SK-N-SH (cell line): ENCODE data around the gene AMFR. TPM values are rescaled to one million over a fixed set of nuclear protein-coding genes. Genes with fewer than 3 reads are reported as not detected.

Experiments
- CTCF ChIA-PET: fragments of 300-600, 350-600 bp; formaldehyde crosslinking; extraction: SDS; loops from one replicate; lab custom pipeline; 2021; lab: Yijun Ruan, JAX
- POLR2A ChIA-PET: fragments of 350-600 bp; sonication (Branson Sonifier 250); formaldehyde crosslinking; extraction: SDS; loops from one replicate; lab custom pipeline; 2020; ENCODE audit warnings: antibody characterized with exemption, inconsistent platforms; lab: Yijun Ruan, JAX
- DNase-seq: peaks from one replicate; pipeline ENCODE4 v3.0.0; 2012
- H2AFZ ChIP-seq: fragments of 200-600 bp; sonication (generic); 2 replicates; pipeline ENCODE4 v1.8.1; 2016; ENCODE audit warnings: antibody characterized with exemption, mild to moderate bottlenecking, low read depth
- H3F3A ChIP-seq: fragments of 200-600 bp; sonication (generic); replicated peaks from 2 replicates; pipeline ENCODE3; 2016; ENCODE audit warnings: antibody characterized with exemption, mild to moderate bottlenecking; ENCODE audit not compliant: insufficient read depth
- H3K27ac ChIP-seq, 2 experiments: fragments of 200-500 bp in 1 of 2; fragments of 200-600 bp in 1 of 2; sonication (Bioruptor generic) in 1 of 2; sonication (generic), shearing (Covaris generic) in 1 of 2; 2 replicates each; pipeline versions ENCODE4 v1.5.1 to v1.6.1; 2014 to 2016; ENCODE audit warnings: low read depth in 2 of 2, inconsistent platforms in 1 of 2, low read length in 1 of 2, mild to moderate bottlenecking in 1 of 2, mixed read lengths in 1 of 2
- H3K27me3 ChIP-seq: fragments of 200-600 bp; sonication (generic), shearing (Covaris generic); 2 replicates; pipeline ENCODE4 v1.6.1; 2016; ENCODE audit warnings: mixed run types; ENCODE audit not compliant: insufficient read depth
- H3K36me3 ChIP-seq, 2 experiments: fragments of 200-500 bp in 1 of 2; fragments of 200-600 bp in 1 of 2; sonication (Bioruptor generic) in 1 of 2; sonication (generic) in 1 of 2; replicated peaks in 1 of 2; 2 replicates each; pipeline versions ENCODE3 to v1.5.1; 2014 to 2016; ENCODE audit warnings: low read length in 1 of 2, mild to moderate bottlenecking in 1 of 2; ENCODE audit not compliant: insufficient read depth in 2 of 2, control insufficient read depth in 1 of 2
- H3K4me1 ChIP-seq, 2 experiments: fragments of 200-500 bp in 1 of 2; fragments of 200-600 bp in 1 of 2; sonication (Bioruptor generic) in 1 of 2; sonication (generic), shearing (Covaris generic) in 1 of 2; 2 replicates each; pipeline versions ENCODE4 v1.5.1 to v1.6.1; 2014 to 2016; ENCODE audit warnings: low read depth in 1 of 2, low read length in 1 of 2, mixed run types in 1 of 2; ENCODE audit not compliant: insufficient read depth in 2 of 2, control insufficient read depth in 1 of 2
- H3K4me2 ChIP-seq: fragments of 200-600 bp; sonication (generic), shearing (Covaris generic); 2 replicates; pipeline ENCODE4 v1.6.1; 2017; ENCODE audit warnings: mixed run types
- H3K4me3 ChIP-seq, 2 experiments: fragments of 200-500 bp in 1 of 2; fragments of 200-600 bp in 1 of 2; sonication (Bioruptor generic) in 1 of 2; sonication (generic), shearing (Covaris generic) in 1 of 2; 2 replicates each; pipeline versions ENCODE4 v1.5.1 to v1.8.1; 2014 to 2016; ENCODE audit warnings: low read depth in 2 of 2, inconsistent platforms in 1 of 2, low read length in 1 of 2, mild to moderate bottlenecking in 1 of 2, mixed read lengths in 1 of 2, moderate library complexity in 1 of 2
- H3K79me2 ChIP-seq: fragments of 200-600 bp; sonication (generic); 2 replicates; pipeline ENCODE4 v1.8.1; 2017; ENCODE audit warnings: mild to moderate bottlenecking; ENCODE audit not compliant: insufficient read depth
- H3K9ac ChIP-seq: fragments of 200-600 bp; sonication (generic); 2 replicates; pipeline ENCODE4 v1.6.1; 2017; ENCODE audit warnings: mixed run types
- H3K9me2 ChIP-seq: fragments of 200-600 bp; sonication (generic); 2 replicates; pipeline ENCODE4 v1.6.1; 2017; ENCODE audit warnings: mixed run types
- H3K9me3 ChIP-seq: fragments of 200-600 bp; sonication (generic); 2 replicates; pipeline ENCODE4 v1.6.1; 2017; ENCODE audit warnings: mixed run types, mild to moderate bottlenecking, moderate library complexity
- H4K20me1 ChIP-seq: fragments of 200-600 bp; sonication (generic); 2 replicates; pipeline ENCODE4 v1.6.1; 2017; ENCODE audit warnings: mild to moderate bottlenecking, mixed run types; ENCODE audit not compliant: insufficient read depth
- CHD2 ChIP-seq: fragments of 150-350 bp; IDR thresholded peaks from 2 replicates; pipeline ENCODE4 v1.6.1; 2018; ENCODE audit warnings: low read length; ENCODE audit not compliant: partially characterized antibody
- ELF1 ChIP-seq: IDR thresholded peaks from 2 replicates; pipeline ENCODE4 v1.4.0; 2012
- EP300 ChIP-seq, 2 experiments: IDR thresholded peaks; 2 replicates each; pipeline versions ENCODE4 v1.4.0 to v1.6.1; 2012; ENCODE audit warnings: borderline replicate concordance in 1 of 2, low read depth in 1 of 2, low read length in 1 of 2
- EZH2phosphoT487 ChIP-seq: fragments of 200-600 bp; sonication (generic); IDR thresholded peaks from 2 replicates; pipeline ENCODE4 v1.6.1; 2017; ENCODE audit warnings: low read depth, mixed run types, mild to moderate bottlenecking, antibody characterized with exemption, moderate library complexity, borderline replicate concordance
- FOSL2 ChIP-seq: IDR thresholded peaks from 2 replicates; pipeline ENCODE4 v1.4.0; 2012; ENCODE audit warnings: low read depth, mild to moderate bottlenecking, moderate library complexity, borderline replicate concordance
- FOXJ3 ChIP-seq: sonication (generic); formaldehyde crosslinking; IDR thresholded peaks from 2 replicates; pipeline ENCODE4 v1.5.1; 2020; ENCODE audit warnings: mild to moderate bottlenecking, missing genetic modification reagents
- GABPA ChIP-seq: IDR thresholded peaks from 2 replicates; pipeline ENCODE4 v1.4.0; 2012; ENCODE audit warnings: low read depth, mild to moderate bottlenecking
- GATA2 ChIP-seq: sonication (generic); formaldehyde crosslinking; IDR thresholded peaks from 2 replicates; pipeline ENCODE4 v1.5.0; 2020; ENCODE audit warnings: mild to moderate bottlenecking, missing genetic modification reagents
- JUND ChIP-seq: IDR thresholded peaks from 2 replicates; pipeline ENCODE4 v1.4.0; 2012
- MEF2A ChIP-seq: IDR thresholded peaks from 2 replicates; pipeline ENCODE4 v1.4.0; 2012; ENCODE audit warnings: low read depth, borderline replicate concordance
- MXI1 ChIP-seq: IDR thresholded peaks from 2 replicates; pipeline ENCODE4 v1.6.1; 2012; ENCODE audit warnings: mild to moderate bottlenecking, low read depth, low read length, improper control_type of control experiment
- POLR2AphosphoS5 ChIP-seq: IDR thresholded peaks from 2 replicates; pipeline ENCODE4 v1.6.1; 2012; ENCODE audit warnings: low read depth, low read length
- RFX5 ChIP-seq: IDR thresholded peaks from 2 replicates; pipeline ENCODE4 v1.6.1; 2012; ENCODE audit warnings: mild to moderate bottlenecking, improper control_type of control experiment, low read length
- RXRA ChIP-seq: IDR thresholded peaks from 2 replicates; pipeline ENCODE4 v1.4.0; 2012; ENCODE audit warnings: low read depth, mild to moderate bottlenecking, borderline replicate concordance
- TAF1 ChIP-seq: IDR thresholded peaks from 2 replicates; pipeline ENCODE4 v1.6.1; 2012; ENCODE audit warnings: low read depth, mild to moderate bottlenecking, low read length, moderate library complexity, borderline replicate concordance
- TEAD4 ChIP-seq: IDR thresholded peaks from 2 replicates; pipeline ENCODE4 v1.4.0; 2012; ENCODE audit warnings: mild to moderate bottlenecking, borderline replicate concordance; ENCODE audit not compliant: insufficient read depth
- WGBS: methylation state at CpG from one replicate; pipeline ENCODE4 v1.1.6; 2017; ENCODE audit warnings: low lambda C conversion rate; 5-methylcytosine and 5-hydroxymethylcytosine counted together
- polyA plus RNA-seq, 3 experiments: library from polyadenylated mRNA; depleted of rRNA; stranded (reverse); fragments of >200 nt; gene quantifications; 2 replicates each; pipeline ENCODE4 v1.2.3, GENCODE V29; 2012
- TF ChIP-seq, protein P1 (sequence below): IDR thresholded peaks from 2 replicates; pipeline ENCODE4; 2012
- TF ChIP-seq, protein P2 (sequence below): IDR thresholded peaks from 2 replicates; pipeline ENCODE4 v1.6.1; 2012; ENCODE audit warnings: mild to moderate bottlenecking, low read depth, low read length, moderate library complexity
- TF ChIP-seq, protein P3 (sequence below): IDR thresholded peaks from 2 replicates; pipeline ENCODE4 v1.4.0; 2012; ENCODE audit warnings: low read depth, borderline replicate concordance
- TF ChIP-seq, protein P4 (sequence below): IDR thresholded peaks from 2 replicates; pipeline ENCODE4 v1.4.0; 2012; ENCODE audit warnings: low read depth, borderline replicate concordance
- TF ChIP-seq, protein P5 (sequence below): fragments of 200-600 bp; sonication (generic); IDR thresholded peaks from 2 replicates; pipeline ENCODE4 v1.6.1; 2017; ENCODE audit warnings: antibody characterized with exemption, mild to moderate bottlenecking, moderate library complexity
- TF ChIP-seq, protein P6 (sequence below): fragments of 150-350 bp; IDR thresholded peaks from 2 replicates; pipeline ENCODE4 v1.6.1; 2016; ENCODE audit warnings: mild to moderate bottlenecking, low read depth, low read length

Gene AMFR
- 52.9 and 65.3 TPM in 2 replicates for polyA plus RNA-seq (2012; rRNA removed)
- 40.4 and 50.6 TPM in 2 replicates for polyA plus RNA-seq (2012; cell fraction: cytosol; rRNA removed)
- polyA plus RNA-seq (2012; cell fraction: nucleus; rRNA removed): 56.5 and 61.3 TPM in 2 replicates

DNA sequence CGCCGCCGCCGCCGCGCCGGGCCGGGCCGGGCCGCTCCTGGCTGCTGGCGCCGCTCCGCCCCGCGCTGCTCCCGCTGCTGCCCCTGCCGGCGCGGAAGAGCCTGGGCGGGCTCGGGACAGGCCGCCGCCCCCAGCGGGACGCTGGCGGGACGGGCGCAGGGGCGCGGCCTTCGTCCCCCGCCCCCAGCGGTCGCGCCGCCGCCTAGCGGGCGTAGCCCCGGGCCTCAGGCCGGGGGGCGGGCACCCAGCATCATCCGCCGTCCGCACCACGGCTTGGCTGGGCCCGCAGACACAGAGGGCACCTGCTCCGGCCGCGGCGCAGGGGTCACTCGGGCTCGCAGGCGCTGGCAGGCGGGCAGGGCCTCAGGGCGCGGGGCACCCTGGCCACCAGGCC lies at the start of gene AMFR:
TSS of gene AMFR (minus strand) at position 107 of the 394 bp plus-strand sequence. CDS start 218 bp downstream, outside the sequence.
- Histone ChIP-seq H3K36me3 (peaks cover 4 to 19% of the 10 kb centered on the region in 2 experiments), H3K27ac (peak within 1 kb of the TSS; percentile 28 to 61; a peak in 3 of 4 replicates), H3F3A (peaks cover 32% of the 10 kb centered on the region), H3K79me2 (peaks cover 46% of the 10 kb centered on the region), H3K9me3 (peaks cover 5% of the 10 kb centered on the region; the same call in 1 of the 2 replicates), H3K27me3 (no peaks in the 10 kb centered on the region), H3K4me2 (peak within 1 kb of the TSS; percentile 83), H4K20me1 (peaks cover 37% of the 10 kb centered on the region), H3K4me3 (peak within 1 kb of the TSS; percentile 80 to 93), H3K9ac (peak within 1 kb of the TSS; percentile 92), H3K4me1 (peaks cover 0 to 9% of the 10 kb centered on the region in 2 experiments; a peak in 3 of 4 replicates), H3K9me2 (no peaks in the 10 kb centered on the region), H2AFZ (peak within 1 kb of the TSS; percentile 69)
- ChIA-PET CTCF (no interaction called here), POLR2A (no interaction called here)
- peak; percentile 95 for DNase-seq
- no CpG with 5 or more reads among the region's 57 CpGs for WGBS
- no peak for TF ChIP-seq FOSL2
- 0 out of 2 replicates have a peak, but pooled peaks have one; percentile 28 for TF ChIP-seq POLR2AphosphoS5
- TF ChIP-seq MXI1: no peak
- TF ChIP-seq, protein P1, sequence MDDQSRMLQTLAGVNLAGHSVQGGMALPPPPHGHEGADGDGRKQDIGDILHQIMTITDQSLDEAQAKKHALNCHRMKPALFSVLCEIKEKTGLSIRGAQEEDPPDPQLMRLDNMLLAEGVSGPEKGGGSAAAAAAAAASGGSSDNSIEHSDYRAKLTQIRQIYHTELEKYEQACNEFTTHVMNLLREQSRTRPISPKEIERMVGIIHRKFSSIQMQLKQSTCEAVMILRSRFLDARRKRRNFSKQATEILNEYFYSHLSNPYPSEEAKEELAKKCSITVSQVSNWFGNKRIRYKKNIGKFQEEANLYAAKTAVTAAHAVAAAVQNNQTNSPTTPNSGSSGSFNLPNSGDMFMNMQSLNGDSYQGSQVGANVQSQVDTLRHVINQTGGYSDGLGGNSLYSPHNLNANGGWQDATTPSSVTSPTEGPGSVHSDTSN: 0 out of 2 replicates have a peak, but pooled peaks have one; percentile 10
- peak; percentile 23 for TF ChIP-seq CHD2
- no peak for TF ChIP-seq TEAD4
- no peak for TF ChIP-seq FOXJ3 (CRISPR knock-in tag)
- TF ChIP-seq JUND: no peak
- no peak for TF ChIP-seq GATA2 (CRISPR knock-in tag)
- TF ChIP-seq, protein P2, sequence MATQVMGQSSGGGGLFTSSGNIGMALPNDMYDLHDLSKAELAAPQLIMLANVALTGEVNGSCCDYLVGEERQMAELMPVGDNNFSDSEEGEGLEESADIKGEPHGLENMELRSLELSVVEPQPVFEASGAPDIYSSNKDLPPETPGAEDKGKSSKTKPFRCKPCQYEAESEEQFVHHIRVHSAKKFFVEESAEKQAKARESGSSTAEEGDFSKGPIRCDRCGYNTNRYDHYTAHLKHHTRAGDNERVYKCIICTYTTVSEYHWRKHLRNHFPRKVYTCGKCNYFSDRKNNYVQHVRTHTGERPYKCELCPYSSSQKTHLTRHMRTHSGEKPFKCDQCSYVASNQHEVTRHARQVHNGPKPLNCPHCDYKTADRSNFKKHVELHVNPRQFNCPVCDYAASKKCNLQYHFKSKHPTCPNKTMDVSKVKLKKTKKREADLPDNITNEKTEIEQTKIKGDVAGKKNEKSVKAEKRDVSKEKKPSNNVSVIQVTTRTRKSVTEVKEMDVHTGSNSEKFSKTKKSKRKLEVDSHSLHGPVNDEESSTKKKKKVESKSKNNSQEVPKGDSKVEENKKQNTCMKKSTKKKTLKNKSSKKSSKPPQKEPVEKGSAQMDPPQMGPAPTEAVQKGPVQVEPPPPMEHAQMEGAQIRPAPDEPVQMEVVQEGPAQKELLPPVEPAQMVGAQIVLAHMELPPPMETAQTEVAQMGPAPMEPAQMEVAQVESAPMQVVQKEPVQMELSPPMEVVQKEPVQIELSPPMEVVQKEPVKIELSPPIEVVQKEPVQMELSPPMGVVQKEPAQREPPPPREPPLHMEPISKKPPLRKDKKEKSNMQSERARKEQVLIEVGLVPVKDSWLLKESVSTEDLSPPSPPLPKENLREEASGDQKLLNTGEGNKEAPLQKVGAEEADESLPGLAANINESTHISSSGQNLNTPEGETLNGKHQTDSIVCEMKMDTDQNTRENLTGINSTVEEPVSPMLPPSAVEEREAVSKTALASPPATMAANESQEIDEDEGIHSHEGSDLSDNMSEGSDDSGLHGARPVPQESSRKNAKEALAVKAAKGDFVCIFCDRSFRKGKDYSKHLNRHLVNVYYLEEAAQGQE: no peak
- no peak for TF ChIP-seq ELF1
- TF ChIP-seq, protein P3, sequence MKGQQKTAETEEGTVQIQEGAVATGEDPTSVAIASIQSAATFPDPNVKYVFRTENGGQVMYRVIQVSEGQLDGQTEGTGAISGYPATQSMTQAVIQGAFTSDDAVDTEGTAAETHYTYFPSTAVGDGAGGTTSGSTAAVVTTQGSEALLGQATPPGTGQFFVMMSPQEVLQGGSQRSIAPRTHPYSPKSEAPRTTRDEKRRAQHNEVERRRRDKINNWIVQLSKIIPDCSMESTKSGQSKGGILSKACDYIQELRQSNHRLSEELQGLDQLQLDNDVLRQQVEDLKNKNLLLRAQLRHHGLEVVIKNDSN: no peak
- no peak for TF ChIP-seq MEF2A
- TF ChIP-seq, protein P4, sequence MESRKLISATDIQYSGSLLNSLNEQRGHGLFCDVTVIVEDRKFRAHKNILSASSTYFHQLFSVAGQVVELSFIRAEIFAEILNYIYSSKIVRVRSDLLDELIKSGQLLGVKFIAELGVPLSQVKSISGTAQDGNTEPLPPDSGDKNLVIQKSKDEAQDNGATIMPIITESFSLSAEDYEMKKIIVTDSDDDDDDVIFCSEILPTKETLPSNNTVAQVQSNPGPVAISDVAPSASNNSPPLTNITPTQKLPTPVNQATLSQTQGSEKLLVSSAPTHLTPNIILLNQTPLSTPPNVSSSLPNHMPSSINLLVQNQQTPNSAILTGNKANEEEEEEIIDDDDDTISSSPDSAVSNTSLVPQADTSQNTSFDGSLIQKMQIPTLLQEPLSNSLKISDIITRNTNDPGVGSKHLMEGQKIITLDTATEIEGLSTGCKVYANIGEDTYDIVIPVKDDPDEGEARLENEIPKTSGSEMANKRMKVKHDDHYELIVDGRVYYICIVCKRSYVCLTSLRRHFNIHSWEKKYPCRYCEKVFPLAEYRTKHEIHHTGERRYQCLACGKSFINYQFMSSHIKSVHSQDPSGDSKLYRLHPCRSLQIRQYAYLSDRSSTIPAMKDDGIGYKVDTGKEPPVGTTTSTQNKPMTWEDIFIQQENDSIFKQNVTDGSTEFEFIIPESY: no peak
- TF ChIP-seq RXRA: no peak
- no peak for TF ChIP-seq GABPA
- TF ChIP-seq, protein P5, sequence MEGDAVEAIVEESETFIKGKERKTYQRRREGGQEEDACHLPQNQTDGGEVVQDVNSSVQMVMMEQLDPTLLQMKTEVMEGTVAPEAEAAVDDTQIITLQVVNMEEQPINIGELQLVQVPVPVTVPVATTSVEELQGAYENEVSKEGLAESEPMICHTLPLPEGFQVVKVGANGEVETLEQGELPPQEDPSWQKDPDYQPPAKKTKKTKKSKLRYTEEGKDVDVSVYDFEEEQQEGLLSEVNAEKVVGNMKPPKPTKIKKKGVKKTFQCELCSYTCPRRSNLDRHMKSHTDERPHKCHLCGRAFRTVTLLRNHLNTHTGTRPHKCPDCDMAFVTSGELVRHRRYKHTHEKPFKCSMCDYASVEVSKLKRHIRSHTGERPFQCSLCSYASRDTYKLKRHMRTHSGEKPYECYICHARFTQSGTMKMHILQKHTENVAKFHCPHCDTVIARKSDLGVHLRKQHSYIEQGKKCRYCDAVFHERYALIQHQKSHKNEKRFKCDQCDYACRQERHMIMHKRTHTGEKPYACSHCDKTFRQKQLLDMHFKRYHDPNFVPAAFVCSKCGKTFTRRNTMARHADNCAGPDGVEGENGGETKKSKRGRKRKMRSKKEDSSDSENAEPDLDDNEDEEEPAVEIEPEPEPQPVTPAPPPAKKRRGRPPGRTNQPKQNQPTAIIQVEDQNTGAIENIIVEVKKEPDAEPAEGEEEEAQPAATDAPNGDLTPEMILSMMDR: peak; percentile 19
- TF ChIP-seq TAF1: peak; percentile 36; the same call in 1 of the 2 replicates
- no peak for TF ChIP-seq RFX5
- TF ChIP-seq EZH2phosphoT487: no peak
- TF ChIP-seq, protein P6, sequence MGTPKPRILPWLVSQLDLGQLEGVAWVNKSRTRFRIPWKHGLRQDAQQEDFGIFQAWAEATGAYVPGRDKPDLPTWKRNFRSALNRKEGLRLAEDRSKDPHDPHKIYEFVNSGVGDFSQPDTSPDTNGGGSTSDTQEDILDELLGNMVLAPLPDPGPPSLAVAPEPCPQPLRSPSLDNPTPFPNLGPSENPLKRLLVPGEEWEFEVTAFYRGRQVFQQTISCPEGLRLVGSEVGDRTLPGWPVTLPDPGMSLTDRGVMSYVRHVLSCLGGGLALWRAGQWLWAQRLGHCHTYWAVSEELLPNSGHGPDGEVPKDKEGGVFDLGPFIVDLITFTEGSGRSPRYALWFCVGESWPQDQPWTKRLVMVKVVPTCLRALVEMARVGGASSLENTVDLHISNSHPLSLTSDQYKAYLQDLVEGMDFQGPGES: no peak
- no peak for TF ChIP-seq EP300 (IDR thresholded peaks at IDR 0.05; ENCODE audit: borderline replicate concordance in 1 of 2, low read depth in 1 of 2, low read length in 1 of 2)
